GM23248 (cell line): Measurements from ENCODE around the gene TNFAIP3.

Experiments used
- EZH2 ChIP-seq: fragments of 200-600 bp; sonication (generic); IDR thresholded peaks from 2 replicates; pipeline ENCODE4 v1.6.1; 2018; ENCODE audit warnings: antibody characterized with exemption, mild to moderate bottlenecking; ENCODE audit not compliant: insufficient read depth, poor library complexity, severe bottlenecking
- EZH2phosphoT487 ChIP-seq: fragments of 200-600 bp; sonication (generic); IDR thresholded peaks from 2 replicates; pipeline ENCODE4 v1.6.1; 2018; ENCODE audit warnings: antibody characterized with exemption, moderate library complexity, mild to moderate bottlenecking, low read depth; ENCODE audit not compliant: insufficient read depth

- TF ChIP-seq EZH2 (no peak), EZH2phosphoT487 (no peak)
Observed at GRCh38 chr6:137853569-137854213, 13.4 kb upstream of the TNFAIP3 start.
